T-helper 17 cell (primary cell): ENCODE measurements around the gene FIGLA. TPM values are rescaled to one million over a fixed set of nuclear protein-coding genes. Genes with fewer than 3 reads are reported as not detected.
"Not testable (repeated sequence)": the region's sequence is repeated elsewhere in the genome, so short reads cannot be mapped to it uniquely, and the experiment has no call there.

Source experiments
- ATAC-seq: fragments of 150-1000 bp; cut with Tn5 transposase; 2 replicates; pipeline ENCODE4 v1.10.0; 2021; ENCODE audit warnings: mild to moderate bottlenecking, moderate library complexity
- DNase-seq, 3 donors: peaks; one replicate each; pipeline versions ENCODE4 v3.0.0 to v3.0.0-alpha.2; 2020 to 2021
- H3K9me3 ChIP-seq: one replicate; pipeline ENCODE4 v1.7.0; 2013; ENCODE audit warnings: low read length, mild to moderate bottlenecking; ENCODE audit not compliant: control insufficient read depth, poor library complexity, severe bottlenecking
- H3K27ac Mint-ChIP-seq: one replicate; pipeline ENCODE4 v1.8.0; 2022; ENCODE audit warnings: mild to moderate bottlenecking, moderate library complexity, mixed read lengths
- H3K27me3 Mint-ChIP-seq: one replicate; pipeline ENCODE4 v1.8.0; 2022; ENCODE audit warnings: mixed read lengths
- H3K36me3 Mint-ChIP-seq: one replicate; pipeline ENCODE4 v1.8.0; 2022; ENCODE audit warnings: low read depth, mixed read lengths
- H3K4me1 Mint-ChIP-seq: one replicate; pipeline ENCODE4 v1.8.0; 2022; ENCODE audit warnings: mild to moderate bottlenecking, mixed read lengths
- H3K4me3 Mint-ChIP-seq: one replicate; pipeline ENCODE4 v1.8.0; 2022; ENCODE audit warnings: mild to moderate bottlenecking, moderate library complexity, mixed read lengths
- total RNA-seq, 4 donors: library from RNA in 2 of 4; stranded (reverse) in 2 of 4; gene quantifications; one replicate each; pipeline ENCODE4 v1.2.3 and lab custom pipeline; 2022 to 2026

Gene FIGLA
- total RNA-seq, 2 donors from 2014 or later = not detected

DNA sequence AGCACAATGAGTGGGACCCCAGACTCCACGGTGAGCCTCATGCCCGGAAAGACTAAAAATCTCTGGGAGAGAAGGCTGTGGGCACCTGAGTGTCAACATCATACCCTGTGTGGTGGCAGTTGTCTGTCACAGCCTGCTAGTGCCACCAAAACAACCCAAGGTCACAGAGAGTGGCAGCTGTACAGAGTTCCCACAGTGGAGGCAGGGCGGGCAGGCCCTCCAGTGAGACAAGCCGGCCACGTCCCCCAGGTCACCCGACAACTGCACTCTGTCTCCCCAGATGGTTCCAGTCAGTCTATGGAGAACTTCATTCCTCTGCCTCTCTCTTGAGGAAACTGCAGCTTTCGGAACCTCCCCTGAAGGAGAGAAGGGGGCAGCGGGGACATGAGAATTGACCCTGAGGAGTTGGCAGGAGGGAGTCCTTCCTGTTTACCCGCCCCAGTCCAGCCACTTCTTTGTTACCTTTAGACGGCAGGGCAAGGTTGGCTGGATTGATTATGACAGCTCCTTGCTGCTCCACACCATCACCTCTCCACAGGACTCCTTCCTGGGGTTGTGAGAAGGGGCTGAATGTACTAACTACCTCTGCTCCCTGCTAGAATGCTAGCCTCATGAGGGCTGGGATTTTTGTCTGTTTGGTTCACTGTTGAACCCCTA is 11.3 kb upstream of the FIGLA start:
- no peak for ATAC-seq
- DNase-seq = no peak
- Mint-ChIP-seq H3K36me3 (no peaks in the 10 kb centered on the region), H3K4me3 (no peak overlapping the region), H3K27me3 (peaks cover 38% of the 10 kb centered on the region), H3K4me1 (no peaks in the 10 kb centered on the region), H3K27ac (no peak overlapping the region)
- no peaks in the 10 kb centered on the region for H3K9me3 ChIP-seq

DNA sequence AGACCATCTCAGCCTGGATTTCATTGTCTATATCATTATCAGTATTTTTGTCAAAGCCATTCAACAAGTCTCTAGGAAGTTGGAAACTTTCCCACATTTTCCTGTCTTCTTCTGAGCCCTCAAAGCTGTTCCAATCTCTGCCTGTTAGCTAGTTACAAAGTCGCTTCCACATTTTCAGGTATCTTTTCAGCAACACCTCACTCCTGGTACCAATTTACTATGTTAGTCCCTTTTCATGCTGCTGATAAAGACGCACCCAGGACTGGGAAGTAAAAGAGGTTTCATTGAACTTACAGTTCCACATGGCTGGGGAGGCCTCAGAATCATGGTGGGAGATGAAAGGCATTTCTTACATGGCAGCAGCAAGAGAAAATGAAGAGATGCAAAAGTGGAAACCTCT is 9.3 kb upstream of the FIGLA start:
- no peaks in the 10 kb centered on the region for H3K9me3 ChIP-seq
- no peak for DNase-seq
- Mint-ChIP-seq H3K4me3 (no peak overlapping the region), H3K27me3 (peaks cover 49% of the 10 kb centered on the region), H3K27ac (no peak overlapping the region), H3K36me3 (no peaks in the 10 kb centered on the region), H3K4me1 (no peaks in the 10 kb centered on the region)
- no peak for ATAC-seq

DNA sequence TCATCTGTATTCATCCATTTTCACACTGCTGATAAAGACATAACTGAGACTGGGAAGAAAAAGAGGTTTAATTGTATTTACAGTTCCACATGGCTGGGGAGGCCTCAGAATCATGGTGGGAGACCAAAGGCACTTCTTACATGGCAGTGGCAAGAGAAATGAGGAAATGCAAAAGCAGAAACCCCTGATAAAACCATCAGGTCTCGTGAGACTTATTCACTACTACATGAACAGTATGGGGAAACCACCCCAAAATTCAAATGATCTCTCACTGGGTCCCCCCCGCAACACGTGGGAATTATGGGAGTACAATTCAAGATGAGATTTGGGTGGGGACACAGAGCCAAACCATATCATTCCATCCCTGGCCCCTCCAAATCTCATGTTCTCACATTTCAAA is 7.6 kb upstream of the FIGLA start:
- not testable (repeated sequence) for H3K27ac Mint-ChIP-seq, H3K9me3 ChIP-seq, H3K4me3 Mint-ChIP-seq, H3K36me3 Mint-ChIP-seq, H3K4me1 Mint-ChIP-seq, ATAC-seq, DNase-seq
- H3K27me3 Mint-ChIP-seq = peaks cover 62% of the 10 kb centered on the region

GRCh38 chr2:70797506-70797905 is 7.1 kb upstream of the FIGLA start:
- DNase-seq = no peak
- ATAC-seq = no peak
- Mint-ChIP-seq H3K36me3 (no peaks in the 10 kb centered on the region), H3K4me1 (peaks cover 2% of the 10 kb centered on the region), H3K27ac (no peak overlapping the region), H3K4me3 (no peak overlapping the region), H3K27me3 (peaks cover 64% of the 10 kb centered on the region)
- no peaks in the 10 kb centered on the region for H3K9me3 ChIP-seq

GRCh38 chr2:70796262-70796661 is 5.8 kb upstream of the FIGLA start:
- Mint-ChIP-seq H3K27ac (no peak overlapping the region), H3K4me3 (no peak overlapping the region), H3K4me1 (peaks cover 2% of the 10 kb centered on the region), H3K36me3 (no peaks in the 10 kb centered on the region), H3K27me3 (peaks cover 69% of the 10 kb centered on the region)
- no peak for ATAC-seq
- DNase-seq = no peak
- no peaks in the 10 kb centered on the region for H3K9me3 ChIP-seq

GRCh38 chr2:70795164-70795995 is 4.9 kb upstream of the FIGLA start:
- Mint-ChIP-seq H3K36me3 (no peaks in the 10 kb centered on the region), H3K4me3 (no peak overlapping the region), H3K4me1 (peaks cover 4% of the 10 kb centered on the region), H3K27ac (no peak overlapping the region), H3K27me3 (peaks cover 66% of the 10 kb centered on the region)
- no peak for DNase-seq
- no peak for ATAC-seq
- no peaks in the 10 kb centered on the region for H3K9me3 ChIP-seq

- peaks cover 75% of the 10 kb centered on the region for H3K27me3 Mint-ChIP-seq
Measured at GRCh38 chr2:70793450-70793849, 3.0 kb upstream of the FIGLA start.

GRCh38 chr2:70789304-70790135 is 923 bp downstream of the FIGLA start:
- Mint-ChIP-seq H3K4me1 (peaks cover 11% of the 10 kb centered on the region), H3K27ac (no peak overlapping the region), H3K36me3 (peaks cover 4% of the 10 kb centered on the region), H3K27me3 (peaks cover 76% of the 10 kb centered on the region), H3K4me3 (peak overlapping the region; percentile 88)
- DNase-seq (peak in 2 of 3 donors; percentile 12 to 37), ATAC-seq (peak; percentile 80)
- no peaks in the 10 kb centered on the region for H3K9me3 ChIP-seq

More at GRCh38 chr2:70793450-70793849, 3.0 kb upstream of the FIGLA start:
- Mint-ChIP-seq H3K27ac (no peak overlapping the region), H3K36me3 (no peaks in the 10 kb centered on the region), H3K4me1 (peaks cover 9% of the 10 kb centered on the region), H3K4me3 (no peak overlapping the region)
- ATAC-seq = no peak
- H3K9me3 ChIP-seq = no peaks in the 10 kb centered on the region
- no peak for DNase-seq

DNA sequence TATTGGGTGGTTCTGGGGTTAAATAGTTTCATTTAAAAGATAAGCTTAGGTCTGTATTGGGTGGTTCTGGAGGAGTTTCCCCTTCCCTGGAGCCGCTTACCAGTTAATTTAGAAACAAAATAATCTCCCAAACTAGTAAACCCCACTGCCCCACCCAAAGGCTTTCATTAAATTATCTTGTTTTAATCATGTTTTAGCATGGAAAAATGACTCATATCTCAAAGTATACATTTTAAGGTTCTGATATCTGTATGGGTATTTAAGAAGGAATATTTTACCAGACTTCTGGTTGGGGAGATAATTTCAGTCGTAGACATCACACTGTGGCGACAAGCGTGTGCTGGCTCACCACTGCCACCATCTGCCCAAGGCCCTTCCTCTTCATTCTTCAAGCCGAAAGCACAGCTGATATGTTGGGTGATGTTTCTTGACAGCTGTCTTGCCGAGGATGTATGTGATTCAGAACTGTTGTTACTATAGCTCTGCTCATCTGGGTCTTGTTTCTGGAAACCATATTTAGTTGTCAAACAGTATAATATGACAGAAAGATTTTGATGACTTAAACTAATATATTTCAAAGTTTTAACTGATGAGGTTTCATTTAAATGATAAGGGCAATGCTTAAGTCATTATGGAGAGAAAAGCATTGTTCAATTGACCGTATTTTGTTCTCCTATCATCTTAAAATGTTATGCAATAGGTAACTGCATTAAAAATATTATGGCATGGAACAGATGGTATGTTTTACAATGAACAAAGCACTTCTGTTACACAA is 5.1 kb downstream of the FIGLA start:
- no peaks in the 10 kb centered on the region for H3K9me3 ChIP-seq
- ATAC-seq (peak; percentile 55), DNase-seq (no peak)
- Mint-ChIP-seq H3K36me3 (peaks cover 8% of the 10 kb centered on the region), H3K27ac (no peak overlapping the region), H3K4me1 (peaks cover 7% of the 10 kb centered on the region), H3K4me3 (no peak overlapping the region), H3K27me3 (peaks cover 50% of the 10 kb centered on the region)

DNA sequence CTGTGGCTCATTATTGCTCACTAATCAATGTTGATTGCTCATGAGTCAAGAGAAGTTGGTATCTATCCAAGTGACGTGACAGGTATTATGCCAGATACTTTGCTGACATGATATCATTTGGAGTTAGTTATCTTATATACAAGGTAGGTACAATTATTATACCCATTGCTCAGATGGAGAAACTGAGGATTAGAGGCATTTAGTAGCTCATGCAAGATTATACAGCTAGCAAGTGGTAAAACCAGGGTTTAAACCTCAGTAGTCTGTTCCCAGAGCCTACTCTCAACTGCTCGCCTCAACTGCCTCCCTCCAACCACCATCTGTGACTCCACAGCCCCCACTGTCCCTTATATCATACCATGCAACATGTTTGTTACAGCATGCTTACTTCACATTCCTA is 6.1 kb downstream of the FIGLA start:
- no peak overlapping the region for H3K27ac Mint-ChIP-seq
- H3K9me3 ChIP-seq = no peaks in the 10 kb centered on the region
- peaks cover 2% of the 10 kb centered on the region for H3K4me1 Mint-ChIP-seq
- H3K36me3 Mint-ChIP-seq = peaks cover 8% of the 10 kb centered on the region
- ATAC-seq = no peak
- no peak for DNase-seq
- H3K4me3 Mint-ChIP-seq = no peak overlapping the region
- H3K27me3 Mint-ChIP-seq = peaks cover 51% of the 10 kb centered on the region

GRCh38 chr2:70779911-70780545 is 10.4 kb downstream of the FIGLA start:
- H3K36me3 Mint-ChIP-seq = peaks cover 4% of the 10 kb centered on the region
- peaks cover 40% of the 10 kb centered on the region for H3K27me3 Mint-ChIP-seq
- ATAC-seq (no peak), DNase-seq (no peak)
- no peaks in the 10 kb centered on the region for H3K9me3 ChIP-seq
- no peaks in the 10 kb centered on the region for H3K4me1 Mint-ChIP-seq
- no peak overlapping the region for H3K27ac Mint-ChIP-seq
- H3K4me3 Mint-ChIP-seq = no peak overlapping the region

GRCh38 chr2:70779491-70779890 is 11.0 kb downstream of the FIGLA start:
- Mint-ChIP-seq H3K4me3 (no peak overlapping the region), H3K27me3 (peaks cover 46% of the 10 kb centered on the region)

More at GRCh38 chr2:70779491-70779890, 11.0 kb downstream of the FIGLA start:
- ATAC-seq = no peak
- H3K9me3 ChIP-seq = no peaks in the 10 kb centered on the region
- Mint-ChIP-seq H3K4me1 (no peaks in the 10 kb centered on the region), H3K27ac (no peak overlapping the region), H3K36me3 (peaks cover 4% of the 10 kb centered on the region)
- DNase-seq = no peak
